Endothelial cell of umbilical vein (primary cell): ENCODE measurements around the gene ZNF503. TPM values are rescaled to one million over a fixed set of nuclear protein-coding genes. Genes with fewer than 3 reads are reported as not detected.
"Not testable (repeated sequence)": the region's sequence is repeated elsewhere in the genome, so short reads cannot be mapped to it uniquely, and the experiment has no call there.

Source experiments
- BruUV-seq: library from RNA; stranded (reverse); fragments of 400-500 nt; replicated peaks from 2 replicates; lab custom pipeline; 2021; lab: Mats Ljungman, UMichigan
- CTCF ChIA-PET: fragments of 300-600, 350-600 bp; sonication (Branson Sonifier 250); formaldehyde crosslinking; loops from one replicate; lab custom pipeline; 2021; ENCODE audit warnings: antibody characterized with exemption, inconsistent platforms; lab: Charles Lee
- POLR2A ChIA-PET: fragments of 300-600, 350-600 bp; sonication (Branson Sonifier 250); formaldehyde crosslinking; loops from one replicate; lab custom pipeline; 2021; ENCODE audit warnings: antibody characterized with exemption, inconsistent platforms; lab: Charles Lee
- DNase-seq: peaks from one replicate; pipeline ENCODE4 v3.0.0-alpha.2; 2011; ENCODE audit warnings: low read depth, low spot score
- FAIRE-seq: peaks from 2 replicates; lab custom pipeline; 2011; peaks lifted over from hg19 to GRCh38; lab: Jason Lieb, UNC
- H2AFZ ChIP-seq: 2 replicates; pipeline ENCODE4 v1.6.0; 2012; ENCODE audit warnings: low read depth, low read length, control low read depth, inconsistent platforms
- H3K27ac ChIP-seq: 2 replicates; pipeline ENCODE4 v1.5.1; 2011; ENCODE audit warnings: low read depth, mild to moderate bottlenecking, control low read depth, low read length, moderate library complexity; ENCODE audit not compliant: insufficient read depth
- H3K27me3 ChIP-seq, 2 experiments: 2 replicates each; pipeline versions ENCODE4 v1.6.0 to v1.6.1; 2011; ENCODE audit warnings: low read length in 2 of 2, mixed read lengths in 1 of 2; ENCODE audit not compliant: control insufficient read depth in 2 of 2, insufficient read depth in 2 of 2
- H3K36me3 ChIP-seq, 2 experiments: 2 replicates in 1 of 2; 3 replicates in 1 of 2; pipeline ENCODE4 v1.5.1; 2011; ENCODE audit warnings: low read length in 2 of 2, mild to moderate bottlenecking in 1 of 2, moderate library complexity in 1 of 2; ENCODE audit not compliant: control insufficient read depth in 2 of 2, insufficient read depth in 2 of 2; ENCODE audit errors: extremely low read depth in 1 of 2
- H3K4me1 ChIP-seq: 3 replicates; pipeline ENCODE4 v1.5.1; 2011; ENCODE audit warnings: mild to moderate bottlenecking, low read length; ENCODE audit not compliant: control insufficient read depth, insufficient read depth; ENCODE audit errors: extremely low read depth
- H3K4me2 ChIP-seq: 2 replicates; pipeline ENCODE4 v1.6.1; 2011; ENCODE audit warnings: low read length, control low read depth, mixed read lengths; ENCODE audit not compliant: insufficient read depth
- H3K4me3 ChIP-seq, 3 experiments: fragments of 200-600 bp in 1 of 3; sonication (generic), shearing (Covaris generic) in 1 of 3; replicated peaks in 1 of 3; 2 replicates each; pipeline ENCODE4 v1.5.1; 2011 to 2016; ENCODE audit warnings: control low read depth in 3 of 3, low read length in 3 of 3, mild to moderate bottlenecking in 2 of 3, inconsistent platforms in 1 of 3, low read depth in 1 of 3, moderate library complexity in 1 of 3; ENCODE audit not compliant: insufficient read depth in 1 of 3
- H3K79me2 ChIP-seq: 2 replicates; pipeline ENCODE4 v1.6.0; 2012; ENCODE audit warnings: low read length, inconsistent platforms; ENCODE audit not compliant: control insufficient read depth, insufficient read depth
- H3K9ac ChIP-seq: replicated peaks from 2 replicates; pipeline ENCODE3; 2011; ENCODE audit warnings: low read length, control low read depth; ENCODE audit not compliant: insufficient read depth; ENCODE audit errors: extremely low read depth
- H3K9me1 ChIP-seq: replicated peaks from 3 replicates; pipeline ENCODE4 v1.6.0; 2011; ENCODE audit warnings: mild to moderate bottlenecking, low read length; ENCODE audit not compliant: control insufficient read depth, insufficient read depth; ENCODE audit errors: extremely low read depth
- H3K9me3 ChIP-seq: replicated peaks from 2 replicates; pipeline ENCODE4 v1.5.1; 2012; ENCODE audit warnings: low read length, inconsistent platforms; ENCODE audit not compliant: control insufficient read depth, insufficient read depth
- H4K20me1 ChIP-seq: replicated peaks from 2 replicates; pipeline ENCODE3; 2011; ENCODE audit warnings: mild to moderate bottlenecking, low read length; ENCODE audit not compliant: control insufficient read depth, insufficient read depth; ENCODE audit errors: extremely low read depth
- EZH2 ChIP-seq: IDR thresholded peaks from 2 replicates; pipeline ENCODE4 v1.6.1; 2012; ENCODE audit warnings: borderline replicate concordance, low read depth, mild to moderate bottlenecking, moderate library complexity, low read length, inconsistent platforms; ENCODE audit not compliant: severe bottlenecking
- FOS ChIP-seq: IDR thresholded peaks from 2 replicates; pipeline ENCODE4 v1.6.1; 2011; ENCODE audit warnings: mild to moderate bottlenecking, low read length, moderate library complexity, borderline replicate concordance; ENCODE audit not compliant: insufficient read depth
- GATA2 ChIP-seq: IDR thresholded peaks from 2 replicates; pipeline ENCODE4 v1.7.0; 2011; ENCODE audit warnings: low read depth, mild to moderate bottlenecking, moderate library complexity, mixed read lengths, low read length; ENCODE audit not compliant: insufficient read length, insufficient read depth
- JUN ChIP-seq: IDR thresholded peaks from 2 replicates; pipeline ENCODE4 v1.6.1; 2011; ENCODE audit warnings: borderline replicate concordance, low read depth; ENCODE audit not compliant: insufficient read length, insufficient read depth
- MAX ChIP-seq: IDR thresholded peaks from 2 replicates; pipeline ENCODE4 v1.6.1; 2011; ENCODE audit not compliant: insufficient read depth, insufficient read length
- MYC ChIP-seq: IDR thresholded peaks from one replicate; pipeline ENCODE4 v1.6.1; 2011; ENCODE audit warnings: mild to moderate bottlenecking, low read depth, low read length
- POLR2A ChIP-seq: IDR thresholded peaks from 2 replicates; pipeline ENCODE4 v1.6.1; 2012; ENCODE audit warnings: low read depth, mild to moderate bottlenecking, control low read depth, low read length
- POLR2AphosphoS5 ChIP-seq: IDR thresholded peaks from 2 replicates; pipeline ENCODE4 v1.6.1; 2012; ENCODE audit warnings: low read depth, mild to moderate bottlenecking, control low read depth, low read length, moderate library complexity; ENCODE audit not compliant: insufficient read depth
- dilution Hi-C: fragments of 300-500 bp; cut with MboI; formaldehyde crosslinking; loops from one replicate; pipeline ENCODE4 v1.15.0; 2019; ENCODE audit warnings: low sequenced_read_pairs; ENCODE audit not compliant: extremely low pct_ligation_motif_present
- intact Hi-C: fragments of 100-400 bp; cut with micrococcal nuclease; formaldehyde crosslinking; loops from one replicate; pipeline ENCODE4 v1.10.0; 2022
- polyA plus RNA-seq, 4 experiments: library from polyadenylated mRNA; depleted of rRNA in 3 of 4; stranded (reverse) in 3 of 4; unstranded in 1 of 4; fragments of >200 nt; gene quantifications; 2 replicates each; pipeline versions ENCODE4 v1.2.1 to v1.2.3, GENCODE V29; 2011 to 2012; ENCODE audit warnings: missing spikeins in 1 of 4
- total RNA-seq: library from RNA; stranded (reverse); gene quantifications from 2 replicates; pipeline ENCODE4 v1.2.3, GENCODE V29; 2021
- TF ChIP-seq, protein P1 (sequence below), 2 donors: IDR thresholded peaks; 1 replicate in 1 of 2; 2 replicates in 1 of 2; pipeline ENCODE4 v1.5.1; 2011; ENCODE audit warnings: low read length in 2 of 2, mild to moderate bottlenecking in 2 of 2, moderate library complexity in 2 of 2, control low read depth in 1 of 2, inconsistent platforms in 1 of 2, low read depth in 1 of 2; ENCODE audit not compliant: insufficient read depth in 1 of 2; ENCODE audit errors: extremely low read depth in 1 of 2

The ZNF503 gene
- total and polyA plus RNA-seq, 2 donors (not counting 3 experiments of a cell fraction or from before 2014, with no cell fraction given): 0.58 to 2.2 TPM

DNA sequence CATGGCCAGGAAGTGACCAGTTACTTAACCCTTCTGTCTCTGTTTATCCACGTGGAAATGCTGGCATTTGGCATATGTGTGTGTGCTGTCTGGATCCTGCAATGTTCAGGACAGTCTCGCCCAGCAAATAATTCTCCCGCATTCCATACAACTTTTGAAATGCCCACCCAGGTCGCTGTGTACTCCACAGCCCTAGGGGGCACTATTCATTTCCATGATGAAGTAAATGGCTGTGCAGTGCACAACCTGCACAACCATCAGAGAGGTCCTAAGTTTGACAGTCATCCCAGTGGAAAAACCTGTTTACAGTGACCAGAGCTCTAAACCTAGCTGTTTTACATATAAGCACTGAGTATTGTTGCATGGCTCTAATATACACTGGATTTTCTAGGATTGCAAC is 38.1 kb downstream of the ZNF503 start:
- TF ChIP-seq JUN (no peak), MYC (no peak), POLR2AphosphoS5 (no peak), EZH2 (no peak), POLR2A (no peak), FOS (no peak), GATA2 (no peak), MAX (no peak)
- TF ChIP-seq, protein P1, sequence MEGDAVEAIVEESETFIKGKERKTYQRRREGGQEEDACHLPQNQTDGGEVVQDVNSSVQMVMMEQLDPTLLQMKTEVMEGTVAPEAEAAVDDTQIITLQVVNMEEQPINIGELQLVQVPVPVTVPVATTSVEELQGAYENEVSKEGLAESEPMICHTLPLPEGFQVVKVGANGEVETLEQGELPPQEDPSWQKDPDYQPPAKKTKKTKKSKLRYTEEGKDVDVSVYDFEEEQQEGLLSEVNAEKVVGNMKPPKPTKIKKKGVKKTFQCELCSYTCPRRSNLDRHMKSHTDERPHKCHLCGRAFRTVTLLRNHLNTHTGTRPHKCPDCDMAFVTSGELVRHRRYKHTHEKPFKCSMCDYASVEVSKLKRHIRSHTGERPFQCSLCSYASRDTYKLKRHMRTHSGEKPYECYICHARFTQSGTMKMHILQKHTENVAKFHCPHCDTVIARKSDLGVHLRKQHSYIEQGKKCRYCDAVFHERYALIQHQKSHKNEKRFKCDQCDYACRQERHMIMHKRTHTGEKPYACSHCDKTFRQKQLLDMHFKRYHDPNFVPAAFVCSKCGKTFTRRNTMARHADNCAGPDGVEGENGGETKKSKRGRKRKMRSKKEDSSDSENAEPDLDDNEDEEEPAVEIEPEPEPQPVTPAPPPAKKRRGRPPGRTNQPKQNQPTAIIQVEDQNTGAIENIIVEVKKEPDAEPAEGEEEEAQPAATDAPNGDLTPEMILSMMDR (IDR thresholded peaks at IDR 0.05; ENCODE audit: extremely low read depth in 1 of 2, insufficient read depth in 1 of 2, low read depth in 1 of 2, low read length in 2 of 2): no peak
- CTCF ChIA-PET: no interaction called here
- Histone ChIP-seq H3K9me1 (no peaks in the 10 kb centered on the region), H3K4me2 (no peak overlapping the region), H3K27me3 (peaks cover 0 to 2% of the 10 kb centered on the region in 2 experiments), H3K9ac (no peak overlapping the region), H2AFZ (no peak overlapping the region), H3K79me2 (no peaks in the 10 kb centered on the region), H3K4me3 (no peak overlapping the region), H4K20me1 (no peaks in the 10 kb centered on the region), H3K27ac (no peak overlapping the region), H3K9me3 (no peaks in the 10 kb centered on the region), H3K4me1 (no peaks in the 10 kb centered on the region), H3K36me3 (no peaks in the 10 kb centered on the region)
- intact Hi-C loops: no loop called here
- dilution Hi-C loops: no loop called here
- DNase-seq: no peak
- POLR2A ChIA-PET: interaction anchor here (0.7 kb wide), 1 partner anchor 1001 kb away, joined by 3 read pairs; no protein-coding TSS in a partner anchor
- BruUV-seq: no TSS peak
- FAIRE-seq: no peak

GRCh38 chr10:75359876-75360275 is 41.7 kb downstream of the ZNF503 start:
- intact Hi-C loops, H3K4me2 ChIP-seq: not testable (repeated sequence)

More at GRCh38 chr10:75359876-75360275, 41.7 kb downstream of the ZNF503 start:
- H3K27me3 ChIP-seq, H3K79me2 ChIP-seq, dilution Hi-C loops, H3K9me1 ChIP-seq, H3K27ac ChIP-seq, H2AFZ ChIP-seq, H3K4me1 ChIP-seq, H3K9ac ChIP-seq, DNase-seq, H3K9me3 ChIP-seq, CTCF ChIA-PET, H4K20me1 ChIP-seq, FAIRE-seq, H3K36me3 ChIP-seq, H3K4me3 ChIP-seq, BruUV-seq: not testable (repeated sequence)
- POLR2A ChIA-PET: interaction anchor here (0.6 kb wide), 1 partner anchor 12 kb away, joined by 5 read pairs; no protein-coding TSS in a partner anchor
